MM.1S (cell line): ENCODE results near the gene AGPAT2.

ENCODE experiments used
- DNase-seq: peaks from one replicate; pipeline ENCODE4 v3.0.0-alpha.2; 2015
- H2AFZ ChIP-seq: fragments of 300-600 bp; sonication (generic); 2 replicates; pipeline ENCODE4 v1.6.0; 2016; ENCODE audit warnings: antibody characterized with exemption, low read length
- H3F3A ChIP-seq: fragments of 300-600 bp; sonication (generic); 2 replicates; pipeline ENCODE4 v1.6.1; 2016; ENCODE audit warnings: mild to moderate bottlenecking, antibody characterized with exemption, low read length, moderate library complexity, mixed read lengths; ENCODE audit not compliant: insufficient read depth
- H3K27ac ChIP-seq: fragments of 300-600 bp; sonication (generic); 2 replicates; pipeline ENCODE4 v1.5.1; 2016; ENCODE audit warnings: mild to moderate bottlenecking, low read length
- H3K27me3 ChIP-seq: fragments of 300-600 bp; sonication (generic); replicated peaks from 2 replicates; pipeline ENCODE4 v1.6.0; 2016; ENCODE audit warnings: low read length; ENCODE audit not compliant: insufficient read depth
- H3K36me3 ChIP-seq: fragments of 300-600 bp; sonication (generic); replicated peaks from 2 replicates; pipeline ENCODE4 v1.6.1; 2016; ENCODE audit warnings: mild to moderate bottlenecking, low read length, mixed read lengths; ENCODE audit not compliant: insufficient read depth
- H3K4me1 ChIP-seq: fragments of 300-600 bp; sonication (generic); 2 replicates; pipeline ENCODE4 v1.6.1; 2016; ENCODE audit warnings: low read length, mixed read lengths
- H3K4me2 ChIP-seq: fragments of 300-600 bp; sonication (generic); 2 replicates; pipeline ENCODE4 v1.6.0; 2016; ENCODE audit warnings: low read depth, low read length
- H3K4me3 ChIP-seq: fragments of 300-600 bp; sonication (generic); 2 replicates; pipeline ENCODE4 v1.5.1; 2016; ENCODE audit warnings: low read length, mixed read lengths
- H3K79me2 ChIP-seq: fragments of 300-600 bp; sonication (generic); 2 replicates; pipeline ENCODE4 v1.6.1; 2016; ENCODE audit warnings: mixed run types, low read length, mixed read lengths
- H3K9ac ChIP-seq: fragments of 300-600 bp; sonication (generic); 2 replicates; pipeline ENCODE4 v1.6.1; 2016; ENCODE audit warnings: low read length, mixed read lengths
- H3K9me2 ChIP-seq: fragments of 300-600 bp; sonication (generic); replicated peaks from 2 replicates; pipeline ENCODE4 v1.6.1; 2016; ENCODE audit warnings: mild to moderate bottlenecking, low read length, mixed read lengths; ENCODE audit not compliant: insufficient read depth
- H3K9me3 ChIP-seq: fragments of 300-600 bp; sonication (generic); replicated peaks from 2 replicates; pipeline ENCODE4 v1.6.1; 2016; ENCODE audit warnings: mild to moderate bottlenecking, low read length, mixed read lengths; ENCODE audit not compliant: insufficient read depth
- H4K20me1 ChIP-seq: fragments of 300-600 bp; sonication (generic); 2 replicates; pipeline ENCODE4 v1.6.1; 2016; ENCODE audit warnings: mild to moderate bottlenecking, low read length, moderate library complexity, mixed read lengths; ENCODE audit not compliant: insufficient read depth
- CTCF ChIP-seq: fragments of 300-600 bp; sonication (generic); IDR thresholded peaks from 2 replicates; pipeline ENCODE4 v1.5.1; 2016; ENCODE audit warnings: antibody characterized with exemption, low read length, mixed read lengths
- EZH2 ChIP-seq: fragments of 300-600 bp; sonication (generic); optimal IDR thresholded peaks from 2 replicates; pipeline ENCODE3; 2017; ENCODE audit warnings: low read depth, mild to moderate bottlenecking, antibody characterized with exemption, low read length, mixed read lengths
- EZH2phosphoT487 ChIP-seq: fragments of 300-600 bp; sonication (generic); IDR thresholded peaks from 2 replicates; pipeline ENCODE4 v1.6.1; 2018; ENCODE audit warnings: antibody characterized with exemption, low read length

AGPAT2 gene

GRCh38 chr9:136720898-136721338 lies 33.7 kb upstream of the AGPAT2 start:
- H3K9ac ChIP-seq: no peak overlapping the region
- peaks cover 7% of the 10 kb centered on the region for H3K79me2 ChIP-seq
- TF ChIP-seq EZH2phosphoT487: no peak
- no peak for TF ChIP-seq CTCF
- no peak for TF ChIP-seq EZH2
- no peak overlapping the region for H3K4me2 ChIP-seq
- no peaks in the 10 kb centered on the region for H3K9me3 ChIP-seq
- H2AFZ ChIP-seq: no peak overlapping the region
- peaks cover 26% of the 10 kb centered on the region for H3K27me3 ChIP-seq
- DNase-seq: no peak
- no peak overlapping the region for H3K4me3 ChIP-seq
- peaks cover 3% of the 10 kb centered on the region; the same call in 1 of the 2 replicates for H3K4me1 ChIP-seq
- no peaks in the 10 kb centered on the region for H3K9me2 ChIP-seq
- H3K27ac ChIP-seq: no peak overlapping the region
- H3K36me3 ChIP-seq: peaks cover 2% of the 10 kb centered on the region
- peaks cover 33% of the 10 kb centered on the region for H4K20me1 ChIP-seq
- peaks cover 26% of the 10 kb centered on the region for H3F3A ChIP-seq

GRCh38 chr9:136720251-136720897 lies 33.1 kb upstream of the AGPAT2 start:
- no peak overlapping the region for H3K27ac ChIP-seq
- no peak overlapping the region for H2AFZ ChIP-seq
- no peak for TF ChIP-seq CTCF
- TF ChIP-seq EZH2: no peak
- TF ChIP-seq EZH2phosphoT487: no peak
- no peak for DNase-seq
- no peaks in the 10 kb centered on the region for H3K4me1 ChIP-seq
- no peaks in the 10 kb centered on the region for H3K9me3 ChIP-seq
- H3K27me3 ChIP-seq: peaks cover 31% of the 10 kb centered on the region
- no peaks in the 10 kb centered on the region for H3K9me2 ChIP-seq
- H3K79me2 ChIP-seq: peaks cover 2% of the 10 kb centered on the region
- no peaks in the 10 kb centered on the region; the same call in 1 of the 2 replicates for H3K36me3 ChIP-seq
- no peak overlapping the region for H3K9ac ChIP-seq
- no peak overlapping the region for H3K4me3 ChIP-seq
- H4K20me1 ChIP-seq: peaks cover 28% of the 10 kb centered on the region
- peaks cover 20% of the 10 kb centered on the region for H3F3A ChIP-seq
- no peak overlapping the region for H3K4me2 ChIP-seq

GRCh38 chr9:136719195-136719880 lies 32.1 kb upstream of the AGPAT2 start:
- Histone ChIP-seq H3K79me2 (no peaks in the 10 kb centered on the region), H3K4me1 (no peaks in the 10 kb centered on the region), H2AFZ (no peak overlapping the region), H3K36me3 (no peaks in the 10 kb centered on the region; the same call in 1 of the 2 replicates), H3K4me3 (no peak overlapping the region), H3K9me3 (no peaks in the 10 kb centered on the region), H3F3A (peaks cover 13% of the 10 kb centered on the region), H3K9ac (no peak overlapping the region), H3K4me2 (no peak overlapping the region), H3K9me2 (no peaks in the 10 kb centered on the region), H4K20me1 (peaks cover 22% of the 10 kb centered on the region), H3K27ac (no peak overlapping the region), H3K27me3 (peaks cover 42% of the 10 kb centered on the region)
- DNase-seq: no peak
- TF ChIP-seq CTCF (no peak), EZH2 (no peak), EZH2phosphoT487 (no peak)
